Measurements from ENCODE around the gene PEX26. TPM values are rescaled to one million over a fixed set of nuclear protein-coding genes. Genes with fewer than 3 reads are reported as not detected.
A peak's percentile ranks its signal among the peaks of the same experiment; 100 is the strongest.

PEX26 gene
- total and polyA plus RNA-seq, 2 of the 13 experiments (the other 11 are each of a cell fraction or from before 2014, with no cell fraction given), result 10.6 to 25.1 TPM

GRCh38 chr22:18060646-18061620 is 16.9 kb upstream of the PEX26 start:
- no peaks in the 10 kb centered on the region for H4K20me1 ChIP-seq (ENCODE audit: insufficient read depth, low read length)
- DNase-seq (ENCODE audit: low spot score) (peak; percentile 88), FAIRE-seq (peak; percentile 75), ATAC-seq (peak; percentile 84)
- no peak overlapping the region for H2AFZ ChIP-seq (ENCODE audit: low read length)
- POLR2A ChIA-PET, result interaction anchor here (0.8 to 4.0 kb wide), 15 partner anchors 8 to 273 kb away, joined by 3 to 57 read pairs (median 5); partner anchors contain the start of gene PEX26
- intact Hi-C loops (cut with micrococcal nuclease; ENCODE audit: unreplicated experiment) (no loop called here), in situ Hi-C loops (cut with HindIII; ENCODE audit: extremely low pct_ligation_motif_present, low pct_unique_long_range_greater_than_20kb) (no loop called here)
- H3K27me3 ChIP-seq (ENCODE audit: control insufficient read depth in 1 of 2, insufficient read depth in 2 of 2, low read length in 2 of 2), result no peaks in the 10 kb centered on the region
- H3K9me3 ChIP-seq (ENCODE audit: low read length), result no peaks in the 10 kb centered on the region
- peak overlapping the region; percentile 73 for H3K27ac ChIP-seq (ENCODE audit: extremely low read length, insufficient read depth, low read length)
- peaks cover 74% of the 10 kb centered on the region for H3K4me1 ChIP-seq (ENCODE audit: insufficient read depth, low read length)
- peak overlapping the region; percentile 62; the same call in 1 of the 2 replicates for H3K9ac ChIP-seq (ENCODE audit: insufficient read depth, low read depth, low read length)
- H3K4me3 ChIP-seq (replicated peaks in 1 of 3; ENCODE audit: insufficient read depth in 1 of 3, low read depth in 2 of 3, low read length in 3 of 3), result peak overlapping the region; percentile 11 to 56 (median 31); a peak in 3 of 6 replicates
- TSS peak; percentile 97 for BruUV-seq (replicated peaks)
- no peaks in the 10 kb centered on the region for H3K36me3 ChIP-seq (replicated peaks in 1 of 2; ENCODE audit: control insufficient read depth in 1 of 2, insufficient read depth in 2 of 2, low read length in 2 of 2)
- CTCF ChIA-PET (ENCODE audit: low intra/inter-chr PET ratio, low total read pairs), result no interaction called here
- no peaks in the 10 kb centered on the region for H3K79me2 ChIP-seq (ENCODE audit: insufficient read depth, low read length)
- WGBS (ENCODE audit: low lambda C conversion rate), result 14% methylated on average over 13 of the region's 13 CpGs
- H3K4me2 ChIP-seq (ENCODE audit: low read depth, low read length), result peak overlapping the region; percentile 76
- TF ChIP-seq, protein P1, sequence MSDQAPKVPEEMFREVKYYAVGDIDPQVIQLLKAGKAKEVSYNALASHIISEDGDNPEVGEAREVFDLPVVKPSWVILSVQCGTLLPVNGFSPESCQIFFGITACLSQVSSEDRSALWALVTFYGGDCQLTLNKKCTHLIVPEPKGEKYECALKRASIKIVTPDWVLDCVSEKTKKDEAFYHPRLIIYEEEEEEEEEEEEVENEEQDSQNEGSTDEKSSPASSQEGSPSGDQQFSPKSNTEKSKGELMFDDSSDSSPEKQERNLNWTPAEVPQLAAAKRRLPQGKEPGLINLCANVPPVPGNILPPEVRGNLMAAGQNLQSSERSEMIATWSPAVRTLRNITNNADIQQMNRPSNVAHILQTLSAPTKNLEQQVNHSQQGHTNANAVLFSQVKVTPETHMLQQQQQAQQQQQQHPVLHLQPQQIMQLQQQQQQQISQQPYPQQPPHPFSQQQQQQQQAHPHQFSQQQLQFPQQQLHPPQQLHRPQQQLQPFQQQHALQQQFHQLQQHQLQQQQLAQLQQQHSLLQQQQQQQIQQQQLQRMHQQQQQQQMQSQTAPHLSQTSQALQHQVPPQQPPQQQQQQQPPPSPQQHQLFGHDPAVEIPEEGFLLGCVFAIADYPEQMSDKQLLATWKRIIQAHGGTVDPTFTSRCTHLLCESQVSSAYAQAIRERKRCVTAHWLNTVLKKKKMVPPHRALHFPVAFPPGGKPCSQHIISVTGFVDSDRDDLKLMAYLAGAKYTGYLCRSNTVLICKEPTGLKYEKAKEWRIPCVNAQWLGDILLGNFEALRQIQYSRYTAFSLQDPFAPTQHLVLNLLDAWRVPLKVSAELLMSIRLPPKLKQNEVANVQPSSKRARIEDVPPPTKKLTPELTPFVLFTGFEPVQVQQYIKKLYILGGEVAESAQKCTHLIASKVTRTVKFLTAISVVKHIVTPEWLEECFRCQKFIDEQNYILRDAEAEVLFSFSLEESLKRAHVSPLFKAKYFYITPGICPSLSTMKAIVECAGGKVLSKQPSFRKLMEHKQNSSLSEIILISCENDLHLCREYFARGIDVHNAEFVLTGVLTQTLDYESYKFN (CRISPR knock-in tag; conservative IDR thresholded peaks at IDR 0.05), result peak; percentile 75
- TF ChIP-seq ZNF232 (CRISPR knock-in tag; IDR thresholded peaks at IDR 0.05; ENCODE audit: borderline replicate concordance), result no peak
- 0 out of 2 replicates have a peak, but pooled peaks have one; percentile 28 for TF ChIP-seq ZMYM4 (CRISPR knock-in tag; IDR thresholded peaks at IDR 0.05)
- no peak for TF ChIP-seq ZNF660 (CRISPR knock-in tag; IDR thresholded peaks at IDR 0.05; ENCODE audit: borderline replicate concordance, low read depth)
- TF ChIP-seq JUND (CRISPR knock-in tag; IDR thresholded peaks at IDR 0.05), result 0 out of 2 replicates have a peak, but pooled peaks have one; percentile 49
- TF ChIP-seq HNRNPL (IDR thresholded peaks at IDR 0.05; ENCODE audit: low read depth, low read length), result peak; percentile 75; the same call in 1 of the 2 replicates
- no peak for TF ChIP-seq SMYD3 (CRISPR knock-in tag; IDR thresholded peaks at IDR 0.05)
- TF ChIP-seq KAT8 (CRISPR knock-in tag; IDR thresholded peaks at IDR 0.05), result 0 out of 2 replicates have a peak, but pooled peaks have one; percentile 31
- 0 out of 2 replicates have a peak, but pooled peaks have one; percentile 28 for TF ChIP-seq PPARG (CRISPR knock-in tag; conservative IDR thresholded peaks at IDR 0.05)
- TF ChIP-seq ZNF792 (CRISPR knock-in tag; IDR thresholded peaks at IDR 0.05), result peak; percentile 42; the same call in 1 of the 2 replicates
- peak; percentile 42 for TF ChIP-seq ASH2L (IDR thresholded peaks at IDR 0.05; ENCODE audit: insufficient read length, low read depth, low read length)
- 0 out of 2 replicates have a peak, but pooled peaks have one; percentile 35 for TF ChIP-seq KDM2A (CRISPR knock-in tag; IDR thresholded peaks at IDR 0.05; ENCODE audit: borderline replicate concordance, low read depth)
- TF ChIP-seq GATAD1 (CRISPR knock-in tag; IDR thresholded peaks at IDR 0.05), result 0 out of 2 replicates have a peak, but pooled peaks have one; percentile 12
- TF ChIP-seq ATF7-NPFF (CRISPR knock-in tag; IDR thresholded peaks at IDR 0.05; ENCODE audit: low read depth), result no peak
- no peak for TF ChIP-seq ZNF572 (CRISPR knock-in tag; IDR thresholded peaks at IDR 0.05)
- TF ChIP-seq, protein P2, sequence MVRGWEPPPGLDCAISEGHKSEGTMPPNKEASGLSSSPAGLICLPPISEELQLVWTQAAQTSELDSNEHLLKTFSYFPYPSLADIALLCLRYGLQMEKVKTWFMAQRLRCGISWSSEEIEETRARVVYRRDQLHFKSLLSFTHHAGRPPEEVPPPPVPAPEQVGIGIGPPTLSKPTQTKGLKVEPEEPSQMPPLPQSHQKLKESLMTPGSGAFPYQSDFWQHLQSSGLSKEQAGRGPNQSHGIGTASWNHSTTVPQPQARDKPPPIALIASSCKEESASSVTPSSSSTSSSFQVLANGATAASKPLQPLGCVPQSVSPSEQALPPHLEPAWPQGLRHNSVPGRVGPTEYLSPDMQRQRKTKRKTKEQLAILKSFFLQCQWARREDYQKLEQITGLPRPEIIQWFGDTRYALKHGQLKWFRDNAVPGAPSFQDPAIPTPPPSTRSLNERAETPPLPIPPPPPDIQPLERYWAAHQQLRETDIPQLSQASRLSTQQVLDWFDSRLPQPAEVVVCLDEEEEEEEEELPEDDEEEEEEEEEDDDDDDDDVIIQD (CRISPR knock-in tag; IDR thresholded peaks at IDR 0.05; ENCODE audit: low read depth), result peak; percentile 60; the same call in 1 of the 2 replicates
- TF ChIP-seq HOXA3 (CRISPR knock-in tag; IDR thresholded peaks at IDR 0.05), result 0 out of 2 replicates have a peak, but pooled peaks have one; percentile 41
- no peak for TF ChIP-seq ZNF616 (CRISPR knock-in tag; IDR thresholded peaks at IDR 0.05; ENCODE audit: low read depth)
